ENCODE data around the gene IHH.

The IHH gene

GRCh38 chr2:219060821-219061791 lies at the start of gene IHH:
Gene IHH, minus strand, starts transcription at chr2:219060921. Its CDS starts 454 bp downstream, at chr2:219060467.
- DNase-seq (ENCODE audit: low spot score): no peak

GRCh38 chr2:219109471-219109870 lies 48.8 kb upstream of the IHH start:
- peak; percentile 1 for DNase-seq (ENCODE audit: low spot score)

GRCh38 chr2:219107758-219108157 lies 47.0 kb upstream of the IHH start:
- no peak for DNase-seq (ENCODE audit: low spot score)

GRCh38 chr2:219106251-219106650 lies 45.5 kb upstream of the IHH start:
- DNase-seq (ENCODE audit: low spot score): no peak

- DNase-seq (ENCODE audit: low spot score): peak; percentile 32
These were observed 43.6 kb upstream of the IHH start for GRCh38 chr2:219104107-219105035.

- no peak for DNase-seq (ENCODE audit: low spot score)
These were observed 38.6 kb upstream of the IHH start for GRCh38 chr2:219099329-219099728.

GRCh38 chr2:219095406-219095935 lies 34.8 kb upstream of the IHH start:
- DNase-seq (ENCODE audit: low spot score): no peak

- DNase-seq (ENCODE audit: low spot score): no peak
These were observed 33.5 kb upstream of the IHH start for GRCh38 chr2:219094171-219094570.

GRCh38 chr2:219090436-219091299 lies 29.9 kb upstream of the IHH start:
- DNase-seq (ENCODE audit: low spot score): no peak

- no peak for DNase-seq (ENCODE audit: low spot score)
These were observed 28.6 kb upstream of the IHH start for GRCh38 chr2:219089330-219089729.

GRCh38 chr2:219087848-219088247 lies 27.1 kb upstream of the IHH start:
- DNase-seq (ENCODE audit: low spot score): no peak

- DNase-seq (ENCODE audit: low spot score): no peak
These were observed 26.6 kb upstream of the IHH start for GRCh38 chr2:219087361-219087760.

- no peak for DNase-seq (ENCODE audit: low spot score)
These were observed 25.5 kb upstream of the IHH start for GRCh38 chr2:219086196-219086595.

- no peak for DNase-seq (ENCODE audit: low spot score)
These were observed 24.1 kb upstream of the IHH start for GRCh38 chr2:219084791-219085190.

GRCh38 chr2:219082332-219082958 lies 21.7 kb upstream of the IHH start:
- no peak for DNase-seq (ENCODE audit: low spot score)

- DNase-seq (ENCODE audit: low spot score): no peak
These were observed 21.1 kb upstream of the IHH start for GRCh38 chr2:219081701-219082331.

GRCh38 chr2:219081096-219081495 lies 20.4 kb upstream of the IHH start:
- DNase-seq (ENCODE audit: low spot score): no peak

- DNase-seq (ENCODE audit: low spot score): no peak
These were observed 18.7 kb upstream of the IHH start for GRCh38 chr2:219079417-219079816.

- DNase-seq (ENCODE audit: low spot score): no peak
These were observed 18.2 kb upstream of the IHH start for GRCh38 chr2:219078951-219079350.

- no peak for DNase-seq (ENCODE audit: low spot score)
These were observed 17.4 kb upstream of the IHH start for GRCh38 chr2:219078126-219078525.

Data from CD4-positive, alpha-beta T cell treated with Interleukin-2 at 100 ng/mL for 4 hours (primary cell).